Right lung (tissue), 5 donors: ENCODE measurements around the gene MAP6. TPM values are rescaled to one million over a fixed set of nuclear protein-coding genes. Genes with fewer than 3 reads are reported as not detected.
A peak's percentile ranks its signal among the peaks of the same experiment; 100 is the strongest.
"Not testable (repeated sequence)": the region's sequence is repeated elsewhere in the genome, so short reads cannot be mapped to it uniquely, and the experiment has no call there.

Source experiments
- DNase-seq, 2 donors: peaks; one replicate each; pipeline ENCODE4 v3.0.0-alpha.2; 2013
- polyA plus RNA-seq, 5 donors: library from polyadenylated mRNA; unstranded; fragments of 120-200 nt; gene quantifications; one replicate each; pipeline versions ENCODE4 v1.2.1 to v1.2.3, GENCODE V29; 2013; ENCODE audit warnings: inconsistent platforms in 1 of 5, low replicate concordance in 1 of 5; ENCODE audit not compliant: insufficient read length in 5 of 5, insufficient read depth in 1 of 5

The MAP6 gene
- polyA plus RNA-seq, 5 donors: 7.5 to 9.7 (median 8.3) TPM

DNA sequence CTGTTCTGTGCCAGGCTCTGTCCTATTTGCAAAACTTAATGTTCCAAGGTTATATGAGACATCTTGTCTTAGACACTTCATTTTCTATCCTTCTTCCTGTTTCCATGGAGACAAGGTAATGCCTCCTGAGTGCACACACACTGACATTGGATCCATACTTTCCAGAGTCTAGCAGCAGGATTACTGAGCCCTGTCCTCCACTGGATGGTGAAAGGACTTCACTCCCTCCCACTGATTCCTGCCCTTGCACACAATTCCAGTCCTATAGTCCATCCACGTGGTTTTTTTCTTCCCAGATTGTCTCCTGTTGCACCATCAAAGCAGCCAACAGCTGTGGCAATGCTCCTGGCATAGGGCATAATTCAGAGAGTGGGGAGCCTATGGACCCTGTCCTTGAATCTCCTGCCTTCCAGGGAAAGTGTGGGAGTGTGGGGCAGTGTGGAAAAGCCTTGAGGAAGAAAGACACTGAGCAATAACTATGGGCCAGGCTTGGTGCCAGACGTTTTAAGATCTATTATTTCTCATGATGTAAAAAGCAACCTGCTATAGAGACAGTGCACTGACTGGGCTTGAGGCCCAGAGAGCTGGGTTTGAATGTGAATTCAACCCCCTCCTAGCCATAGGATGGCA, 75.4 kb downstream of the MAP6 start:
- DNase-seq: no peak

DNA sequence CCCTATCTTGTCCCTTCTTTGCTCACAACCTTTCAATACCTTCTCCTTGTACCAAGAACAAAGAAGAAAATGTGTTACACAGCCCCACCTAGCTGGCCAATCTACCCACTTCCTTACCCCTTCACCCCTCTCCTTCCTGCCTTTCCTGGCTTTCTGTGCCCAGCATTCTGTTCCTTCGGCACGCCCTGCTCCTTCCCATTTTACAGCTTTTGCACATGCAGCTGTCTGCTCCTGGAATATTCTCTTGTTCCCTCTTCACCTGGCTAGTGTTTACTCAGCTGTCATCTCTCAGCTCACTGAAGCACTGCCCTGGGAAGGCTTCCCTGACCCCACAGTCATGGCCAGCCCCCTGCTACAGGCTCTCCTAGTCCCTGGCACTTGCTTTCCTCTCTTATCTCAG, 76.1 kb downstream of the MAP6 start:
- no peak for DNase-seq

DNA sequence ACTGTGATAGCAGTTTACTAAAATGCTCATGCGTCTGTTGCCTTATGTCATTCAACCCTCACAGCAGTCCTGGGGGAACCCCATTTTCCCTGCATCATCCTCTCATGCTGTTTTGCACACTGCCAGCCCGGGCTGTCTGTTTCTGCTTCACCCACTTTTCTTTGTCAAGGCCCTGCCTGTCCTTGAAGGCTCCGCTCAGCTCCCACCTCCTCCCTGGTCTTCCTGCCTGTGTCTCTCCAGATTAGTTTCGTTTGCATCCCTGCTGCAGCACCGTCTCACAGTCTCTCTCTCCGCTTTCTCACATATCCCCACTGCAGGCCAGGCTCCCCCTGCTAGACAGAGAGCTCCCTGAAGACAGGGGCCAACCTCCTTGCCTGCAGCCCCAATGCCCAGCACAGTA, 76.9 kb downstream of the MAP6 start:
- no peak for DNase-seq

DNA sequence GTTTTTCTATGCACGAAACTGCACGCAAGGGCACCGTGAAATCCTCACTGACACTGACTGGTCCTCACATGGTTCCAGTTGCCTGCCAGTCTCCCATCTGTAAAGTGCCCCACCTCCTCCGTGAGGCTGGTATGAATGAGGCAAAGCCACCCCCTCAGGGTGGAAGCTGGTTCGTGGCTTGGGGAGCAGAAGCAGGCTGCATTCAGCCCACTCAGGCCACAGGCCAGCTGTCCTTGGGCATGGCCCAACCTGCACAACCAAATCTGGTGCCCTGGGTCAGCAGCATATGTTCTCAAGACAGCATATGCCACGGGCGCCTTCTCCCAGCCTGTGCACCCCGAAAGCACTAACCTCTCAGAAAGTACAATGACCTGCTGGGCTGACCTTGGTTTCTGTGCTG, 77.5 kb downstream of the MAP6 start:
- no peak for DNase-seq

DNA sequence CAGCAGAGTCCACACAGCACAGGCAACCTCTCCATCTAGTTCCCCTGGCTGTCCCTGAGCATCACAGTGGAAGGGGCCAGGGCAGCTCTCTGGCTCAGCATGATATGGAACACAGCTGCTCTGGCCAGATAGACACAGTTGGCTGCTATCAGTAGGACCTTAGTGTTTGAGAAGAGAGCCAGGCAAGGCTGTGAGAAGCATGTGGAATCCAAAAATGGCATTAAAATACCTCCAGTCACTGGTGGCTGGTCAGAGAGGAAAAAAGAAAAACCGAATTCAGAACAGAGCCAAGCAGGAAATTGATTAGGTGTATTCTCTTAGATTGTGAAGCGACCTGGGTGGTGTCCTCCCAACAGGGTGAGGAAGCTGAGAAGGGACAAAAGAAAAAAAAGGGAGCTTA, 78.9 kb downstream of the MAP6 start:
- peak; percentile 48 to 50 for DNase-seq

DNA sequence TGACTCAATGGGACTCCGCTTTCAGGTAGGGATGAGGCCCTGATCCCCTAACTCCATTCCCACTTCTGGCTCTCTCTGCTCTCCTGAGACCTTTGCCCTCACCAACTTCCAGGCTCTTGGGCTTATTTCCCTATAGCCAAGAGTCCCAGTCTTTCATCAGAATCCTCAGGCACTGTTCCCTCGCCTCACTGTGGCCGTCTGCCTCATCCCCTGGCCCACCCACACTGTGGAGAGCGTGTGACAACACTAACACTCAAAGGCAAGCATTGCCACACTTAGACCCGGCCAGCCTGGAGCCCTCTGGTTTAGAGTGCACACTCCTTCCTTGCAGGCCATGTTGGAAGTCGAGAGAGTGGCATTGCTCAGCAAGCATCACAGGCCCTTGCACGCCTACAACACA, 79.8 kb downstream of the MAP6 start:
- no peak for DNase-seq

DNA sequence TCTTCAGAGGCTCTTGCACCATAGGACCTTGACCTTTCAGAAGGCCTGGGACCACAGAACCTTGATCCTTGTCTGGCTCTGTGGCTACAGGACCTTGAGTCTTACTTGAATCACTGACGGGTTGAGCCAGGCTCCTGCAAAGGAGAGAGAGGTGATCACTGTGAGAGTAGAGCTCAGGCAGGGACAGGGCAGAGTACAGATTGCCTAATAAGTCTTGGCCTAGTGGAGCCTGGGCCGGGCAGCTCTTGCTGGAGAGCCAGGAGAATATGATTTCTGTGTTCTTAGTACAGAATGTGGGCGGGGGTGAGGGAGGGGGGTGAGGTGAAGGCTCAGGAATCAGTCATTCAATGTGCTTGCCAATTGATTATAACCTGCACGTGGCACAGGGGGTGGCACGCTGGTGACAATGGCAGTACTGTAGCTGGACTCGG, 80.8 kb downstream of the MAP6 start:
- DNase-seq: no peak

DNA sequence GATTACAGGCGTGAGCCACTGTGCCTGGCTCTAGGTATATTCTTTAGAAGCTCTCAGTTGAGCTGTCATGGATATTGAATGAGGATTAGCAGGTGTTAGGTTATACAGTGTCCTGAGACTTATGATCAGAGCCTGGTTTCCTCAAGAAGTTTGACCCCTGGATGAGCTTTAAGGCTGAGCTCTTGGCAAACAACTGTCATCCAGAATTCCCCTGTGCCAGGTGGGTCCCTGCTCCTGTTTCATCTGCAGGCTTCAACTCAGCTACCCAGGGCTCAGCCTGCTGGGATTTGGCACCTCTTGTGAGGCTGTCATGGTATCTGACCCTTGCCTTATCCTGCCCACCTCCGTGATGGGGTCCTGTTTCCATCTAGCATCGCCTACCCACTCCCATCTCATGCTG, 82.4 kb downstream of the MAP6 start:
- DNase-seq: no peak

DNA sequence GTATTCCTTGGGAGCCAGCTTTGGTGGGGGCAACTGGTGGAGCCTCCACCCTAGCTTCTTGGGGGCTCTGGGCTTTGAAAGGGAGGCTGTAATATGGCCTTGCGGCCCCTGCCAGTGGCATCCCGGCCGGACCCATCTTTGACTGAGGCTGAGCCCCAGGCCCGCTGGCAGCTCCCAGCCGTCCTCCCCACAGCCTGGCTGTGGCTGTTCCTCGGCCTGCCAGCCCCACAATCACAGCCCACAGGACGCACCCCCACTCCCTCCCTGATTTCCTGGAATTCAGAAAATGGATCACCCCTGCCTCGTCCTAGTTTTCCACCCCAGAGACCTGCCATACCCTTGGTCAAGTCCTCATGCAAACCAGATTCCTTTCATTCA, 83.6 kb downstream of the MAP6 start:
- DNase-seq: no peak

DNA sequence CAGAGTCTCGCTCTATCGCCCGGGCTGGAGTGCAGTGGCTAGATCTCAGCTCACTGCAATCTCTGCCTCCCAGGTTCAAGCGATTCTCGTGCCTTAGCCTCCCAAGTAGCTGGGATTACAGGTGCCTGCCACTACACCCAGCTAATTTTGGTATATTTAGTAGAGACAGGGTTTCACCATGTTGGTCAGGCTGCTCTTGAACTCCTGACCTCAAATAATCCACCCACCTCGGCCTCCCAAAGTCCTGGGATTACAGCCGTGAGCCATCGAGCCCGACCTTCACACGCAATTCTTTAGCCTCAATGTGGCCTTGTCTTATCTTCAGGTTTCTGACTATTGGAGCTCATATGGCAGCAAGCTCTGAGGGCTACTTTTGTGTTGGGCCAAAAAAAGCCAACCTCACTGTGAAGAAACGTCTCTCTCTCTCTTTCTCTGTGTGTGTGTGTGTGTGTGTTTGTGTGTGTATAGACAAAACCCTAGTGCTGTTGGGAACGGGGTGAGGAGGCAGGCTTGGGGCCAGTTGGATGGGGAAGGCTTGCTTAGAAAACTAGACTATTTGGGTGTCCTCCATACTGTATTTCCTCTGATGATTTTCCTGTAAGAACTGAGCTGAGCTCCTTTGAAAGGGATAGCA, 84.1 kb downstream of the MAP6 start:
- DNase-seq: not testable (repeated sequence)

DNA sequence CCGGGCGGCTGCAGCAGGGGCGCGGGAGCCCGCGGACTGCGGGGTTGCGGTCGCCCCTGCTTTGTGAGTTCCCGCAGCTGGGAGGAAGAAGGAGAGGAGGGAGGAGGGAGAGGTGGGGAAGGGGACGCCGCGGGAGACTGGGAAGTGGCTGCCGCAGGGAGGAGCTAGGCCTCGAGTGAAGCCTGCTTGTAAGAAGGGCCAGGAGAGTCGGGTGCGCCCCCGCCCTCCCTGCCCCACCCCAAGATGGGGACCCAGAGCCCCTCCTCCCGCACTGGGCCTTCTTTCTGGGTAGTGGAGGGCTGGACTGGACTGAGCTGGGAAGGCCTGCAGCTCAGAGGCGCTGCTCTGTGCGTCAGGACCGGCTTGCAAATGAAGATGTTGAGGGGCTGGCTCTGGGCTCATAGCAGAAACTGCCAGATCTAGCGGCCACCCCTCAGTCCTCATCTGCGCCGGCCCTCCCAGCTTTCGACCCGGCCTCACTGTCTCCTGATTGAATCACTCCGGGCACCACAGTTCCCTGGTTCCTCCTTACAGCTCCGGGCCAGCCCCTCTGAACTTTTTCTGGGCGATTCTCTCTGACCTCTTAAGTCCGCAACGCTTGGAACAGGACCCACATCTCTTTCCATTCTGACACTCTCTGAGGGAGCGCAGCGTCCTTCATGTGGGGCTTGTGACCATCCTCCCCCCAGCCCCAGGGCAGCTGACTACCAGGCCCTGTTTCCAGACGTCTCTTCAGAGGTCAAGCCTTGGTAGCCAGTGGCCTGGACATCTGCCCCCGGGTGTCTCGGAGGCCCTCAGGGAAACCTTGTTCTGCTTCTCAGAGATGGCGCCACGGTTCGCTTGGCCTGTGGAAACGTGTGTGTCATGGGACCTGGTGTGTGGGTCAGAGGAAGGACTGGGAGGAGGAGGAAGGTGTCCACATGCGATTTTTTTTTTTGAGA, 84.8 kb downstream of the MAP6 start:
- DNase-seq: peak; percentile 82 to 86

DNA sequence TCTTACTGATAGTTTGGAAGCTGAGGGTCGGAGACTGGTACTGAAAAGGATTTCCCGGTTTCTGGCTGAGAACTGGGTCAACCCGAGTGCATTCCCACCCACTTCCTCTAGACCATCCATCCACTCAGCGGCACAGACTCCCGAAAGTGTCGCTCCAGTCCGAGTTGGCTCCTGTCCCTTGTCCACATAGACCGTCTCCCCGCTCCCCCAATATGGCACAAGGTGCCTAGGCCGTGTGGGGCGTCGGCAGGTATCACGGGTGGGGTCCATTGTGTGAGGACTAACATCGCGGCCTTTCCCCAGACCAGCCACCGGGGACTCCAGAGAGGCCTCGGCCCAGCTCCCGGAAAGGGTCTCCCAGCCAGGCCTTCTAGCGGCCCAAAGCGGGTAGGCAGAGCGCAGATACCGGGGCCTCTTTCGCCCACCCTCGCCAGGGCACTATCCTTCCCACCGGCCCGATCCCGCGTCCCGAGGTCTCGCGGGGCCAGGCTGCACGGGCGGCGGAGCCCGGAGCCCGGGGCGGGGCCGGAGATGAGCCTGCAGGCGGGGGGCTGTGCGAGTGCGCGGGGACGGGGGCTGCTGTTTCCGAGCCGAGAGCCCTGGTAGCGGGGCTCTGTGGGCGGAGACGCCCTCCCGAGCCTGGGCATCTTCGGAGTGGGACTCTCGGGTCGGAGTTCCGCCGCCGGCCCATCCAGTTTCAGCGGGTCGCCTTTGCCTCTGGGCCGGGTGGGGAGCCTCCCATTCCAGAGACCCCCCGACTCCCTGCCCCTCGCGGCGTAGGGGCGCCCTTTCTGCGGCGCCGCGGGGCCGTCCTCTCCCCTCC, 85.7 kb downstream of the MAP6 start:
- peak; percentile 90 to 91 for DNase-seq

DNA sequence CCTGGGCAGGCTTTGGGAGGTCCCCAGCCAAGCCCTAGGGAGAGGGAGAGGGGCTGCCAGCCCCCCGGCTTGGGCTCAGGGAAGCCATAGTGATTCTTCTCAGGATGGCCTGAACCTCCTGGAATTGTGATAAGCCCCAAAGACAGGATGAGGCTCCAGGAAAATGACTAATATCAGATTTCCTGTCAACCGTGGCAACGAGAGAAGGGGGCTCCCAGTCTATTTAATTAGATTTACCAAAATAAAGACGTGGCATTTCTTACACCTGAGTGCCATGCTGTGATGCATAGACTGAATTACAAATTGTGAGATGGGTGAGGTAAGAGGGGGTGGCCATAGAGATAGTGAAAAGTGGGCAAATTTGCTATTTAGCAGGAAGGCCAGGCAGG, 86.3 kb downstream of the MAP6 start:
- no peak for DNase-seq

DNA sequence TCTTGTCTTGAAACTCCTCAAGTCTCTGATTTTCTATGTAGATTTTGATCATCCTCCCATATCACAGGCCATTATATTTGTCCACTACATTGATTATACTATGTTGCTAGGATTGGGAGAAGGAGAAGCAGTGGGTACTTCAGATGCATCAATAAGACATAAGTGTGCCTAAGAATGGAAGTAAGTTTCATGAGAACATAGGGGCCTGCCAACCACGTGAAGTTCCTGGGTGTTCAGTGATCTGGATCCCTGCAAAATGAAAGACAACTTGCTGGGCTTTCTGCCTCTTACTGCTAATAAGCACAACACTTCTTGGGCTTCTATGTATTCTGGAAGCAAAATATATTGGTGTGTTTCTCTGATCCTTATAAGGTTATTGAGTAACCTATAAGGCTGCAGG, 89.0 kb downstream of the MAP6 start:
- no peak for DNase-seq

DNA sequence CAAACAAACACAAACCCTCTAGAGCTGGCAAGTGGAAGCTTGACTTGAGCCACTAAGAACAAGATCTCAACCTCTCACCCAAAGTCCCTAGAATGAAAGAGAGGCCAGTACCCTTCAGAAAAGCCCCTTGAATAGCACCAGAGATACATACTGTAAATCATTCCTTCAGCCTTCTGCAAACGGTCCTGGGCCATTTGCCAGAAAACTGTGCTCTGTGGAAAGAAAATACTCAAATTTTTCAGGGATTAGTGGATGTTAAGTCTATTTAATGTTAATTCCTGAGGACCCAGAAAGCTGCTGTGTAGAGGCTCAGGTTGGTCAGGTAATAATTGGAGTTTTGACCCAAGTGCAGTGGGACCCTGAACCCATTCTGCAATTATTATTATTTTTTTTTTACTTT, 89.9 kb downstream of the MAP6 start:
- no peak for DNase-seq

DNA sequence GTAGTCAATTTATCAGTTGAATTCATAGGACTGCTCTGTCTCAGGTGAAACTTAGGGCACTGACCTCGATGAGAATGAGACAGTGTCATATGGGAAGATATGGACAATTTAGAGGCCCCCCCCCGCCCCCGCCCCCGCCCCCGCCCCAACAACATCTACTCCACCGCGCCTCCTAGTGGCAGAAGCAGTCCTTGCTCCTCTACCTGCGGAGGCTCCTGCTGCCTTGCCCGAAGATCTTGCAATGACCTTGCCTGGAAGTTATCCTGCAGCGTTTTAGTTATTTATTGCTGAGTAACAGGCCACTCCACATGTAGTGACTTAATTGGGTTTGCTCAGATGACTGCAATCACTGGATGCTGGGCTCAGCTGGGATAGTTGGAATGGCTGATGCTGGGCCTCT, 91.6 kb downstream of the MAP6 start:
- no peak for DNase-seq

DNA sequence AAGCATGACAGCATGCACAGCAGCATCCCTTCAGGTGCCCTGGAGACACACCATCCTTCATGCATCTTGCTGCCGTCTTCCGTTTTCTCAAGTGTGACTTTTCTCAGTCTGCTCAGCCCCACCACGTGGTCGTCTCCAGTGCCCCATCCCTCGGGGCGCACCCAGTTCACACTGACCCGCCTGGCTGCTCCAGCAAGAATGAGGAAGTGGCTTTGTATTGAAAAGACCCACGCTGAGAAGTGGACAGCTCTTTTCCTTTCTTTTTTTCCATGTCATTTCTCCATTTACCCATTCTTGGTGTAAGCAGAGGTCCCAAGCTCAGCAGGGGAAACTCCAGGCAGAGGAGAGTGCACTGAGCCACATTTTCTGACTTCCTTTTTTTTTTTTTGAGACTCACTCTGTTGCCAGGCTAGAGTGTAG, 92.3 kb downstream of the MAP6 start:
- no peak for DNase-seq

DNA sequence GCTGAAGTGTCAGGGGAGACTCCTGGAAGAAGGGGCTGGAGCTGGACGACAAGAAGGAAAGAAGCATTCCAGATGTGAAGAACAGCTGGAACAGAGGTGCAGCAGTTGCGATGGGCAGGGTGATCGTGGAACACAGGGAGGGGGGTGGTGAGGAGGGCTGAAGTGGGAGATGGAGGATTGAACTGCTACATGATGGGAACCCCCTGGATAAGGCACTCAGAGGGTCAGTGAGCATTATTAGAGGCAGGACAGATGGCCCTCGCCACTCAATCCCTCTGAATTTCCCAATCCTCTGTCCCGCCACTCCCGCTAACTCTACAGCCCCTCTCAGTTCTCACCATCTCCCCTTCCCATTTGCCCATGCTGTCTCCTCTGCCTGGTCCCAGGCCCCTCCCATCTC, 92.8 kb downstream of the MAP6 start:
- DNase-seq: no peak

DNA sequence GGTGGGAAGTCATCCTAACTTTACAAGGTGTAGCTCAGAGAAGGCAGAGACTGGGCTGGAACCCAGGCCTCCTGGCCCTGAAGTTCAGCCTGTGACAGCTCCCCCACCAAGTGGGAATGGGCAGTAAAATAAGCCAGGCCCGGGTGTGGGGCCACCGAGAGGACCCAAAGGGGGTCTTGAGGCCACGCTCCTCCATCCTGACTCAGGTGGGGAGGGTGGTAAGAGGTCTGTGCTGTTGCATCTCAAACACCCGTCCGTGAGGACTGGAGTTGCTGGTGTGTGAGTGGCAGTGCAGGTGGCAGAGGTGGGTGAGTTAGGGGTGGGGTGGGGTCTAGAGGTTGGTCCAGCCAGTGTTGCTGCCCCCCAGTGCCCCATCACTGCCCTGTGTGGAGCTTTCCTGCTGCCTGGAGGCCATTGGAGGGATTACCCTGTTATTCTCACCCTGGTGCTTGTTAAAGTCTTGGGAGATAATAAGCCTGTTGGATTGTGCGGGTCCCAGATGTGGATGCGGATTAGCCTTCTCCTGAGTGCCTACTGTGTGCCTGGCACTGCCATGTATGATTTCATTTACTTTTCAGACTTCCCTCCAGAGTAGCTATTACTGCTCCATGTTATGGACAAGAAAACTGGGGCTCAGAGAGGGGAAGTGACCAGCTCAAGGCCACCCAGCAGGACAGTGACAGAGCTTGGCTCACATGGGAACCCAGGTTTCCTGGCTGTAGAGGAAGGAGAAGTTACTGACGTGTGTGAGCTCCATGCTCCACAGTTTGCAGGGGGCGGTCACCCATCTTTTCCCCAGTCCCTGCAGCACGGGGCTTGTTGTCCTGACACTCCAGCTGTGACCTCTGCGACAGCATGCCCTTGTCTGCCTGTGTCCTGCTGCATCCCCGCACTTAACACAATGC, 93.9 kb downstream of the MAP6 start:
- DNase-seq: no peak

DNA sequence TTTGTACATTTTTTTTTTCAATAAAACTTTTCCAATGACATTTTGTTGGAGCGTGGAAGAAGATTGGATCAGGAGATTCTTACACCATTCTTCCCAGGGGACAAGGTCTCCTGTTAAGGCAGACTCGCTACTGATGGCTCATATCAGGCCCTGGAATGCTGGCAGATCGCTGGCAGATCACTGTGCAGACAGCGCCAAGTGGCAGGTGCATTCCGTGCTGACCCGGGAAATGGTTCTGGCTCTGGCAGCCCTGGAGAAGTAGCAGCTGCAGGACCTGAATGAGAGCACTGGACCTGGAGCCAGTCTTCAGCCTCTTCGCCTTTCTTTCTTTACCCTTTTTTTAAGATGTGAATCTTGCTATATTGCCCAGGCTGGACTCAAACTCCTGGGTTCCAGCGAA, 96.1 kb downstream of the MAP6 start:
- no peak for DNase-seq

DNA sequence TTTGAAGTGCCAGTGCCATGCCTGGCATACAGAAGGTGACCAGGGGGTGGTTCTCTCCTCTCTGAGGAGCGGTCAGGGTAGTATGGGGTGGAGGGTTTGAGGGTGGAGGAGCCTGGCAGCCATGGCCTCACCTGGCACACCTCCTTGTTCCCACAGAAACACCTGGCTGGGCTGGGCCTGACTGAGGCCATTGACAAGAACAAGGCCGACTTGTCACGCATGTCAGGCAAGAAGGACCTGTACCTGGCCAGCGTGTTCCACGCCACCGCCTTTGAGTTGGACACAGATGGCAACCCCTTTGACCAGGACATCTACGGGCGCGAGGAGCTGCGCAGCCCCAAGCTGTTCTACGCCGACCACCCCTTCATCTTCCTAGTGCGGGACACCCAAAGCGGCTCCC, 97.2 kb downstream of the MAP6 start:
- no peak for DNase-seq
